ENCODE results near the gene UMAD1.

UMAD1 gene

GRCh38 chr7:7918736-7919448 lies 278.3 kb downstream of the UMAD1 start:
- H3K9ac ChIP-seq (ENCODE audit: low read length) = no peak overlapping the region
- no peaks in the 10 kb centered on the region for H3K27me3 ChIP-seq (replicated peaks; ENCODE audit: control insufficient read depth, insufficient read depth, low read length)
- H3K36me3 ChIP-seq (ENCODE audit: control insufficient read depth, insufficient read depth, low read length, severe bottlenecking) = no peaks in the 10 kb centered on the region
- H3K9me3 ChIP-seq (ENCODE audit: control insufficient read depth, low read length) = no peaks in the 10 kb centered on the region
- H3K4me3 ChIP-seq (ENCODE audit: low read length) = no peak overlapping the region
- no peaks in the 10 kb centered on the region for H3K4me1 ChIP-seq (ENCODE audit: control insufficient read depth, insufficient read depth, low read length)
- DNase-seq (ENCODE audit: low read depth) = peak; percentile 24

GRCh38 chr7:7919449-7919945 lies 278.9 kb downstream of the UMAD1 start:
- H3K9me3 ChIP-seq (ENCODE audit: control insufficient read depth, low read length) = no peaks in the 10 kb centered on the region
- no peak overlapping the region for H3K9ac ChIP-seq (ENCODE audit: low read length)
- no peaks in the 10 kb centered on the region for H3K27me3 ChIP-seq (replicated peaks; ENCODE audit: control insufficient read depth, insufficient read depth, low read length)
- DNase-seq (ENCODE audit: low read depth) = no peak
- no peak overlapping the region for H3K4me3 ChIP-seq (ENCODE audit: low read length)
- no peaks in the 10 kb centered on the region for H3K4me1 ChIP-seq (ENCODE audit: control insufficient read depth, insufficient read depth, low read length)
- H3K36me3 ChIP-seq (ENCODE audit: control insufficient read depth, insufficient read depth, low read length, severe bottlenecking) = no peaks in the 10 kb centered on the region

- Histone ChIP-seq H3K4me3 (ENCODE audit: low read length) (no peak overlapping the region), H3K4me1 (ENCODE audit: control insufficient read depth, insufficient read depth, low read length) (no peaks in the 10 kb centered on the region), H3K9me3 (ENCODE audit: control insufficient read depth, low read length) (no peaks in the 10 kb centered on the region), H3K36me3 (ENCODE audit: control insufficient read depth, insufficient read depth, low read length, severe bottlenecking) (no peaks in the 10 kb centered on the region), H3K9ac (ENCODE audit: low read length) (no peak overlapping the region), H3K27me3 (replicated peaks; ENCODE audit: control insufficient read depth, insufficient read depth, low read length) (no peaks in the 10 kb centered on the region)
- no peak for DNase-seq (ENCODE audit: low read depth)
Measured at GRCh38 chr7:7920056-7920455, 279.5 kb downstream of the UMAD1 start.

GRCh38 chr7:7920481-7920880 lies 279.9 kb downstream of the UMAD1 start:
- DNase-seq (ENCODE audit: low read depth) = no peak
- H3K36me3 ChIP-seq (ENCODE audit: control insufficient read depth, insufficient read depth, low read length, severe bottlenecking) = no peaks in the 10 kb centered on the region
- no peak overlapping the region for H3K9ac ChIP-seq (ENCODE audit: low read length)
- no peaks in the 10 kb centered on the region for H3K4me1 ChIP-seq (ENCODE audit: control insufficient read depth, insufficient read depth, low read length)
- no peaks in the 10 kb centered on the region for H3K9me3 ChIP-seq (ENCODE audit: control insufficient read depth, low read length)
- H3K4me3 ChIP-seq (ENCODE audit: low read length) = no peak overlapping the region
- no peaks in the 10 kb centered on the region for H3K27me3 ChIP-seq (replicated peaks; ENCODE audit: control insufficient read depth, insufficient read depth, low read length)

- Histone ChIP-seq H3K9ac (ENCODE audit: low read length) (no peak overlapping the region), H3K9me3 (ENCODE audit: control insufficient read depth, low read length) (no peaks in the 10 kb centered on the region), H3K4me1 (ENCODE audit: control insufficient read depth, insufficient read depth, low read length) (no peaks in the 10 kb centered on the region), H3K4me3 (ENCODE audit: low read length) (no peak overlapping the region), H3K27me3 (replicated peaks; ENCODE audit: control insufficient read depth, insufficient read depth, low read length) (no peaks in the 10 kb centered on the region), H3K36me3 (ENCODE audit: control insufficient read depth, insufficient read depth, low read length, severe bottlenecking) (no peaks in the 10 kb centered on the region)
- no peak for DNase-seq (ENCODE audit: low read depth)
Measured at GRCh38 chr7:7921830-7922229, 281.3 kb downstream of the UMAD1 start.

- Histone ChIP-seq H3K4me3 (ENCODE audit: low read length) (no peak overlapping the region), H3K9ac (ENCODE audit: low read length) (no peak overlapping the region), H3K4me1 (ENCODE audit: control insufficient read depth, insufficient read depth, low read length) (no peaks in the 10 kb centered on the region), H3K9me3 (ENCODE audit: control insufficient read depth, low read length) (no peaks in the 10 kb centered on the region), H3K27me3 (replicated peaks; ENCODE audit: control insufficient read depth, insufficient read depth, low read length) (no peaks in the 10 kb centered on the region), H3K36me3 (ENCODE audit: control insufficient read depth, insufficient read depth, low read length, severe bottlenecking) (no peaks in the 10 kb centered on the region)
- no peak for DNase-seq (ENCODE audit: low read depth)
Measured at GRCh38 chr7:7922684-7923385, 282.3 kb downstream of the UMAD1 start.

- Histone ChIP-seq H3K36me3 (ENCODE audit: control insufficient read depth, insufficient read depth, low read length, severe bottlenecking) (no peaks in the 10 kb centered on the region), H3K27me3 (replicated peaks; ENCODE audit: control insufficient read depth, insufficient read depth, low read length) (no peaks in the 10 kb centered on the region), H3K4me3 (ENCODE audit: low read length) (no peak overlapping the region), H3K9ac (ENCODE audit: low read length) (no peak overlapping the region), H3K9me3 (ENCODE audit: control insufficient read depth, low read length) (no peaks in the 10 kb centered on the region), H3K4me1 (ENCODE audit: control insufficient read depth, insufficient read depth, low read length) (no peaks in the 10 kb centered on the region)
- no peak for DNase-seq (ENCODE audit: low read depth)
Measured at GRCh38 chr7:7923818-7924217, 283.3 kb downstream of the UMAD1 start.

GRCh38 chr7:7924303-7924702 lies 283.8 kb downstream of the UMAD1 start:
- no peaks in the 10 kb centered on the region for H3K9me3 ChIP-seq (ENCODE audit: control insufficient read depth, low read length)
- DNase-seq (ENCODE audit: low read depth) = no peak
- no peak overlapping the region for H3K9ac ChIP-seq (ENCODE audit: low read length)
- no peak overlapping the region for H3K4me3 ChIP-seq (ENCODE audit: low read length)
- no peaks in the 10 kb centered on the region for H3K36me3 ChIP-seq (ENCODE audit: control insufficient read depth, insufficient read depth, low read length, severe bottlenecking)
- no peaks in the 10 kb centered on the region for H3K27me3 ChIP-seq (replicated peaks; ENCODE audit: control insufficient read depth, insufficient read depth, low read length)
- H3K4me1 ChIP-seq (ENCODE audit: control insufficient read depth, insufficient read depth, low read length) = no peaks in the 10 kb centered on the region

Data from adipocyte (in vitro differentiated cells).